Osteocyte (in vitro differentiated cells): Measurements from ENCODE around the gene PCNX1. TPM values are rescaled to one million over a fixed set of nuclear protein-coding genes. Genes with fewer than 3 reads are reported as not detected.

Source experiments
- DNase-seq: peaks from one replicate; pipeline ENCODE4 v3.0.0; 2021; ENCODE audit warnings: mixed read lengths; ENCODE audit not compliant: unreplicated experiment; ENCODE audit errors: extremely low spot score
- H3K27ac Mint-ChIP-seq: one replicate; pipeline ENCODE4 v1.8.0; 2021; ENCODE audit warnings: mild to moderate bottlenecking, mixed read lengths; ENCODE audit not compliant: unreplicated experiment
- H3K27me3 Mint-ChIP-seq: one replicate; pipeline ENCODE4 v1.8.0; 2021; ENCODE audit warnings: mixed read lengths; ENCODE audit not compliant: unreplicated experiment
- H3K36me3 Mint-ChIP-seq: one replicate; pipeline ENCODE4 v1.8.0; 2021; ENCODE audit warnings: mixed read lengths; ENCODE audit not compliant: unreplicated experiment
- H3K4me1 Mint-ChIP-seq: one replicate; pipeline ENCODE4 v1.8.0; 2021; ENCODE audit warnings: mixed read lengths; ENCODE audit not compliant: unreplicated experiment
- H3K4me3 Mint-ChIP-seq: one replicate; pipeline ENCODE4 v1.8.0; 2021; ENCODE audit warnings: mild to moderate bottlenecking, moderate library complexity, mixed read lengths; ENCODE audit not compliant: unreplicated experiment
- H3K9me3 Mint-ChIP-seq: one replicate; pipeline ENCODE4 v1.8.0; 2021; ENCODE audit warnings: mixed read lengths; ENCODE audit not compliant: unreplicated experiment
- total RNA-seq: library from RNA; stranded (reverse); gene quantifications from 2 replicates; pipeline ENCODE4 v1.2.1, GENCODE V29; 2021
- TF ChIP-seq, protein P1 (sequence below): fragments of 200-600 bp; sonication (generic); IDR thresholded peaks from 2 replicates; pipeline ENCODE4 v1.5.0; 2021; ENCODE audit warnings: antibody characterized with exemption, mild to moderate bottlenecking, moderate library complexity

PCNX1 gene
- total RNA-seq, 1 donor from 2014 or later = 72.2 TPM

- TF ChIP-seq, protein P1, sequence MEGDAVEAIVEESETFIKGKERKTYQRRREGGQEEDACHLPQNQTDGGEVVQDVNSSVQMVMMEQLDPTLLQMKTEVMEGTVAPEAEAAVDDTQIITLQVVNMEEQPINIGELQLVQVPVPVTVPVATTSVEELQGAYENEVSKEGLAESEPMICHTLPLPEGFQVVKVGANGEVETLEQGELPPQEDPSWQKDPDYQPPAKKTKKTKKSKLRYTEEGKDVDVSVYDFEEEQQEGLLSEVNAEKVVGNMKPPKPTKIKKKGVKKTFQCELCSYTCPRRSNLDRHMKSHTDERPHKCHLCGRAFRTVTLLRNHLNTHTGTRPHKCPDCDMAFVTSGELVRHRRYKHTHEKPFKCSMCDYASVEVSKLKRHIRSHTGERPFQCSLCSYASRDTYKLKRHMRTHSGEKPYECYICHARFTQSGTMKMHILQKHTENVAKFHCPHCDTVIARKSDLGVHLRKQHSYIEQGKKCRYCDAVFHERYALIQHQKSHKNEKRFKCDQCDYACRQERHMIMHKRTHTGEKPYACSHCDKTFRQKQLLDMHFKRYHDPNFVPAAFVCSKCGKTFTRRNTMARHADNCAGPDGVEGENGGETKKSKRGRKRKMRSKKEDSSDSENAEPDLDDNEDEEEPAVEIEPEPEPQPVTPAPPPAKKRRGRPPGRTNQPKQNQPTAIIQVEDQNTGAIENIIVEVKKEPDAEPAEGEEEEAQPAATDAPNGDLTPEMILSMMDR = no peak
- no peak for DNase-seq
- Mint-ChIP-seq H3K9me3 (no peaks in the 10 kb centered on the region), H3K36me3 (peaks cover 55% of the 10 kb centered on the region), H3K27me3 (no peaks in the 10 kb centered on the region), H3K4me3 (no peak overlapping the region), H3K27ac (no peak overlapping the region), H3K4me1 (peaks cover 2% of the 10 kb centered on the region)
Observed at GRCh38 chr14:71056168-71056567, 148.9 kb downstream of the PCNX1 start.

GRCh38 chr14:71060274-71060673 lies 153.0 kb downstream of the PCNX1 start:
- H3K36me3 Mint-ChIP-seq = peaks cover 56% of the 10 kb centered on the region
- H3K27ac Mint-ChIP-seq = peak overlapping the region; percentile 44
- no peaks in the 10 kb centered on the region for H3K27me3 Mint-ChIP-seq
- TF ChIP-seq, protein P1 = no peak
- DNase-seq = no peak
- no peak overlapping the region for H3K4me3 Mint-ChIP-seq
- peaks cover 2% of the 10 kb centered on the region for H3K9me3 Mint-ChIP-seq
- H3K4me1 Mint-ChIP-seq = peaks cover 2% of the 10 kb centered on the region

- Mint-ChIP-seq H3K4me3 (no peak overlapping the region), H3K36me3 (peaks cover 63% of the 10 kb centered on the region), H3K9me3 (peaks cover 9% of the 10 kb centered on the region), H3K27me3 (no peaks in the 10 kb centered on the region), H3K4me1 (no peaks in the 10 kb centered on the region), H3K27ac (no peak overlapping the region)
- TF ChIP-seq, protein P1 = no peak
- DNase-seq = no peak
Observed at GRCh38 chr14:71060825-71061455, 153.7 kb downstream of the PCNX1 start.

- TF ChIP-seq, protein P1 = no peak
- Mint-ChIP-seq H3K9me3 (peaks cover 10% of the 10 kb centered on the region), H3K27ac (no peak overlapping the region), H3K4me1 (no peaks in the 10 kb centered on the region), H3K27me3 (no peaks in the 10 kb centered on the region), H3K36me3 (peaks cover 68% of the 10 kb centered on the region), H3K4me3 (no peak overlapping the region)
- no peak for DNase-seq
Observed at GRCh38 chr14:71061458-71061857, 154.2 kb downstream of the PCNX1 start.

- TF ChIP-seq, protein P1 = no peak
- Mint-ChIP-seq H3K27ac (no peak overlapping the region), H3K4me3 (no peak overlapping the region), H3K36me3 (peaks cover 72% of the 10 kb centered on the region), H3K4me1 (no peaks in the 10 kb centered on the region), H3K9me3 (peaks cover 19% of the 10 kb centered on the region), H3K27me3 (no peaks in the 10 kb centered on the region)
- no peak for DNase-seq
Observed at GRCh38 chr14:71062581-71063303, 155.5 kb downstream of the PCNX1 start.
